ENCODE results near the gene PHF1.

PHF1 gene

GRCh38 chr6:33433001-33433543 lies 22.3 kb downstream of the PHF1 start:
- DNase-seq (ENCODE audit: low spot score), result no peak

GRCh38 chr6:33433544-33434191 lies 22.9 kb downstream of the PHF1 start:
- DNase-seq (ENCODE audit: low spot score), result no peak

DNA sequence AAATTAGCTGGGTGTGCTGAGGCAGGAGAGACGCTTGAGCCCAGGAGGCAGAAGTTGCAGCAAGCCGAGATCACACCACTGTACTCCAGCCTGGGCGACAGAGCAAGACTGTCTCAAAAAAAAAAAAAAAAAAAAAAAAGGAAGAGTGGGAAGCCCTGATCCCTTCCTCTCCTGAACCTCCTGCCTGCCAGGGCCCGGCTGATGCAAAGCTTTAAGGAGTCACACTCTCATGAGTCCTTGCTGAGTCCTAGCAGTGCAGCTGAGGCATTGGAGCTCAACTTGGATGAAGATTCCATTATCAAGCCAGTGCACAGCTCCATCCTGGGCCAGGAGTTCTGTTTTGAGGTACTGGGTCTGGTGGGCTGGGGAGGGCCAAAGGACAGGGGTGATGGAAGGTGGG lies 24.1 kb downstream of the PHF1 start:
- DNase-seq (ENCODE audit: low spot score), result no peak

DNA sequence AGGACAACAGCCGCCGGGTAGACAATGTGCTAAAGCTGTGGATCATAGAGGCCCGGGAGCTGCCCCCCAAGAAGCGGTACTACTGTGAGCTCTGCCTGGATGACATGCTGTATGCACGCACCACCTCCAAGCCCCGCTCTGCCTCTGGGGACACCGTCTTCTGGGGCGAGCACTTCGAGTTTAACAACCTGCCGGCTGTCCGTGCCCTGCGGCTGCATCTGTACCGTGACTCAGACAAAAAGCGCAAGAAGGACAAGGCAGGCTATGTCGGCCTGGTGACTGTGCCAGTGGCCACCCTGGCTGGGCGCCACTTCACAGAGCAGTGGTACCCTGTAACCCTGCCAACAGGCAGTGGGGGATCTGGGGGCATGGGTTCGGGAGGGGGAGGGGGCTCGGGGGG lies 26.9 kb downstream of the PHF1 start:
- DNase-seq (ENCODE audit: low spot score), result no peak

DNA sequence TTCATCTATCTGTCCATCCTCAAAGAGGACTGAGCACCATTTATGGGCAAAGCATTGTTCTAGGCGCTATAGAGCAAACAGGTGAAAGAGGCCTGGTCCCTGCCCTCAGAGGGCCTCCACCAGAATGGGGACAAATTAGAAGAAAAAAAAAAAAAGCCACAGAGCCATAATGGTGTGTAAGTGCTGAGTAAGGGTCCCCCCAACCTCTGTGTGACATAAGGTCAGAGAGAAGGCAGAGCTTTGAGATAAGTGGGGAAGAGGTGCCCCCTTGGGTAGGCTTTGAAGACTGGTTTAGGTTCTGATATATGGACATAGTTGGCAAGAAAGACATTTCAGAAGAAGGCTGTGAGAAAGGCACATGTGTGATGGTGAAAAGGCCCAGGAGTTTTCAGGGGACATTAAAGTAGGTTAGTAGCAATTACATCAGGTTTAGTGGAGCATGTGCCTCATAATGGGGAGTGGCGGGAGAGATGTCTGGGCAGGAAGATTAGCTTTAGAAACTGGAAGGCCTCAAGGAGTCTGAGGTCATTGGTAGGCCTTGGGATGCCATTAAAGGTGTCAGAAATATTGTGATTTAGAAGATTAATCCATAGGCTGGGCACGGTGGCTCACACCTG lies 28.3 kb downstream of the PHF1 start:
- no peak for DNase-seq (ENCODE audit: low spot score)

- no peak for DNase-seq (ENCODE audit: low spot score)
These were observed 29.3 kb downstream of the PHF1 start for GRCh38 chr6:33439956-33440648.

- no peak for DNase-seq (ENCODE audit: low spot score)
These were observed 30.0 kb downstream of the PHF1 start for GRCh38 chr6:33440649-33441309.

DNA sequence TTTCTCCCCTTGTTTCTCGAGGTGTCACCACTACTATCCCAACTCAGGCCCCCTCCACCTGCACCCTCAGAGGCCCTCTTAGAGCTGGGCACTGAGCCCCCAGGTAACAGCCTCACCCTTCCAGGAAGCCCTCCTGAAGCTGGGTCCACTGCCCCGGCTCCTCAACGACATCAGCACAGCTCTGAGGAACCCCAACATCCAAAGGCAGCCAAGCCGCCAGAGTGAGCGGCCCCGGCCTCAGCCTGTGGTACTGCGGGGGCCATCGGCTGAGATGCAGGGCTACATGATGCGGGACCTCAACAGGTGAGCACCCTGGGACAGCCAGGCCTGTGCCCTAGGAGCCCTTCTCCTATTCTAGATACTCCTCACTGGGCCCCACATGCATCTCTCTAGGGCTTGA lies 30.6 kb downstream of the PHF1 start:
- DNase-seq (ENCODE audit: low spot score), result no peak

DNA sequence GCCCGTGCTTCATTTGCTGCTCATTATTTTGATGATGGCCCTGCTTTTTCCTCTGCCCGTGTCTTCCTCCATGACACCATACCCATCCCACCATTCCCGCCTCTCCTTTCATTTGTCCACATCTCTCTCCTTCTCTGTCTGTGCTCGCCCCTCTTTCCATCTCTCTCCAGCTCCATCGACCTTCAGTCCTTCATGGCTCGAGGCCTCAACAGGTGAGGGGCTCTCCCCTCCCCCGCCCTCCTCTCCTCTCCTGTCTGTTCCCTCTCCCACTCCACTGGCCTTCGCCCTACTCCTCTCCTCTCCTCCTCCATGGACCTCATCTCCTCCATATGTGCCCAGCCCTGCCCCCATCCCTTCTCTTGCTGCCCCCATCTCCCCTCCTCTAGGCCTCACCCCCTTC lies 31.5 kb downstream of the PHF1 start:
- DNase-seq (ENCODE audit: low spot score), result no peak

- DNase-seq (ENCODE audit: low spot score), result no peak
These were observed 32.2 kb downstream of the PHF1 start for GRCh38 chr6:33443025-33443424.

DNA sequence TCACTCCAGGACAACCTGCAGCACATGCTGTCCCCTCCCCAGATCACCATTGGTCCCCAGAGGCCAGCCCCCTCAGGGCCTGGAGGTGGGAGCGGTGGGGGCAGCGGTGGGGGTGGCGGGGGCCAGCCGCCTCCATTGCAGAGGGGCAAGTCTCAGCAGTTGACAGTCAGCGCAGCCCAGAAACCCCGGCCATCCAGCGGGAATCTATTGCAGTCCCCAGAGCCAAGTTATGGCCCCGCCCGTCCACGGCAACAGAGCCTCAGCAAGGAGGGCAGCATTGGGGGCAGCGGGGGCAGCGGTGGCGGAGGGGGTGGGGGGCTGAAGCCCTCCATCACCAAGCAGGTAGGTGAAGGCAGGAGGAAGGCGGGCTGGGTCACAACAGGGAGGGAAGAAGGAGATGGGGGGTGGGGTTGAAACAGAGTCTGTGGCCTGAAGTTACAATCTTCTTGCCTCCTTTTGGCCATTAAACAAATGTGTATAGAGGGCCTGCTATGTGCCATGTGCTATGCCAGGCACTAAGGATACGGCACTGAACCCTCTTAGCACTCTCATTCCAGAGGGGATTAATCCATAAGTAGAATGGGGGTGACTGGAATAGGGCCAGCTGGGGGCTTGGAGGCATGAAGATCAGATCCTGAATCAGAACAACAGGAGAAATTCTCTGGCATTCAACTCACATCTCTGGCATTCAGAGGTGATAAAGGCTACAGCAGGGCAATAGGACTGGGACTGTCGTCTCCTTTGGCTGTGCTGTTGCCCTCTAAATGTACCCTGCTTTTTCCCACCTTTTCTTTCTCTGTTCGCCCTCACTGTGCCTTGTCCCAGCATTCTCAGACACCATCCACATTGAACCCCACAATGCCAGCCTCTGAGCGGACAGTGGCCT lies 33.0 kb downstream of the PHF1 start:
- no peak for DNase-seq (ENCODE audit: low spot score)

DNA sequence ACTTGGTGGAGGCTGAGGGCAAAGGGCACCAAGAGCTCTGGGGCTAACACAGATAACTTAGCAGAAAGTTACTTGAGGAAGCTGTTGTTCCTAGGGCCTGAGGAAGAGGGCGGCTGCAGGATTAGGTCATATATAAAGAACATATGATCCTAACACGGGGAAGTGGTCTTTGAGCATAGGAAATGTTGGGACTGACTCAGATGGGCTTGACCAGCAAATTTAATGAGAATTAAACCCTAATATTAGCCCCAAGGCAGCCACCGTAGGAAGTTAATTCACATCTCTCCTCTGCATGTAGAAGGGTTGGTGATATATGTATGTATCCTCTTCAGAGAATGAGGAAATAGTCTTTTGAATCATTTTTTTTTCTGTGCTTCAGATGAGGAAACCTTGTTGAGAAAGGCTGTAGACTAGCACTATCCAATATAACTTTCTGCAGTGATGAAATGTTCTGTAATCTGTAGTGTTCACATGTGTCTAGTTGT lies 34.3 kb downstream of the PHF1 start:
- no peak for DNase-seq (ENCODE audit: low spot score)

DNA sequence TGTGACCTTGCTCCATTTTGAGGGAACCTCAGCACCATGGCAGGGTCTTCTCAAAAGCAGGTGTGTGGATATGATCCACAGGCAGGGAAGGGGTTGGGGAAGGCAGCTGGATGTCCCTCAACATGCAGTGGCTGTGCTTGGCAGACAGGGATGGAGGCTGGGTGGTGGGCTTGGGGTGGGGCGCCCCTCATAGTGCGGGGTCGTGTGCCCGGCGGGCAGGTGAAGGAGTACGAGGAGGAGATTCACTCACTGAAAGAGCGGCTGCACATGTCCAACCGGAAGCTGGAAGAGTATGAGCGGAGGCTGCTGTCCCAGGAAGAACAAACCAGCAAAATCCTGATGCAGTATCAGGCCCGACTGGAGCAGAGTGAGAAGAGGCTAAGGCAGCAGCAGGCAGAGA lies 35.5 kb downstream of the PHF1 start:
- no peak for DNase-seq (ENCODE audit: low spot score)

DNA sequence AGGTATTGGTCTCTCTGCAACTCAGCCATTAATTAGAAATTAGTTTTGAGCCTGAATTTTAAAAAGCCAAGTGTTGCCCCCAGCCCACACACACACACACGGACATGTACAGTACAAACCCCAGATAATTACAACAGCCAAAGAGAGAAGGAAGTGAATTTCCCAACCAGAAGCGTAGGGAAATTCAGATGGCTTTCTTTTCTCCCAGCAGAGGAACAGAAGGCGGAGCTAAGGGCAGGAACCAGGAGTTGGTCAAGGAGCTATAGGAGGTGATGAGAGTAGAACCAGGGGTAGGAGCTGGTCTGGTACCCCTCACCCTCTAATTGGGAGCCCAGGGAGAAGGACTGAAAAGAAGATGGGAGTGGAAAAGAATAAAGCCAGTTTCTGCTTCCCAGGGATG lies 39.6 kb downstream of the PHF1 start:
- no peak for DNase-seq (ENCODE audit: low spot score)

DNA sequence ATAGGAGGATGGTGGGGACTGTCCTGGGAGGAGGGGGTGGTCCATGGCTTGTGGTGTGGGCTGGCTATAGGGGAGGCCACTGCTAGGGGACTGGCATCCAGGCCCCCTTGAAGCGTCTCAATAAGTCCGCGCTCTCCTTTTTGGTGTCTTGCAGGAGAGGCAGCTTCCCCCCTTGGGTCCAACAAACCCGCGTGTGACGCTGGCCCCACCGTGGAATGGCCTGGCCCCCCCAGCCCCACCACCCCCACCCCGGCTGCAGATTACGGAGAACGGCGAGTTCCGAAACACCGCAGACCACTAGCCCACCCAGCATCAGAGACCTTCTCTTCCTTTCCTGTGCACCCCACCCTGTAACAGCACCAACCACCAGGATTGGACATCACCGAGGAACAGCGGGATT lies 40.8 kb downstream of the PHF1 start:
- DNase-seq (ENCODE audit: low spot score), result no peak

DNA sequence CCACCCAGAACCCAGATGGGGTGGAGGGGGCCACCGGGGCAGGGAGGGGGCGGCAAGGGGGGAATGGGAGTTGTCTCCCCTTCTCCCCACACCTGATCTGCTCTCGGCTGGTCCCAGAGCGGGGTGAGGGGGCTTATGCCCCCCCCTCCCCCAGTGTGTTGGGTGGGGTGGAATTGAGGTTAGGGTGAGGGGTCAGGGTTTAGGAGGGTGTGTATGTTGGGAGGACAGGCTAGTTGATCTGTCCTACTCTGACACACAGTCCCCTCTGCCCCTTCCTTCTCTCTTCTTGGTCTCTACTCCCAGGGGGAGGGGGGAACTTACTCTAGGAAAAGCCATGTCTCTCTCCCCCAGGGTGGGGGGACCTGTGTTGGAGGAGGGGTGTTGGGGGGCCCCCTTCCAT lies 41.7 kb downstream of the PHF1 start:
- DNase-seq (ENCODE audit: low spot score), result no peak

GRCh38 chr6:33453393-33454008 lies 42.7 kb downstream of the PHF1 start:
- no peak for DNase-seq (ENCODE audit: low spot score)

- peak; percentile 97 for DNase-seq (ENCODE audit: low spot score)
These were observed 43.5 kb downstream of the PHF1 start, which contains the start of gene ZBTB9 for GRCh38 chr6:33454009-33454946. Gene ZBTB9, plus strand, starts transcription at chr6:33454576. Its CDS starts 525 bp downstream, at chr6:33455101.

DNA sequence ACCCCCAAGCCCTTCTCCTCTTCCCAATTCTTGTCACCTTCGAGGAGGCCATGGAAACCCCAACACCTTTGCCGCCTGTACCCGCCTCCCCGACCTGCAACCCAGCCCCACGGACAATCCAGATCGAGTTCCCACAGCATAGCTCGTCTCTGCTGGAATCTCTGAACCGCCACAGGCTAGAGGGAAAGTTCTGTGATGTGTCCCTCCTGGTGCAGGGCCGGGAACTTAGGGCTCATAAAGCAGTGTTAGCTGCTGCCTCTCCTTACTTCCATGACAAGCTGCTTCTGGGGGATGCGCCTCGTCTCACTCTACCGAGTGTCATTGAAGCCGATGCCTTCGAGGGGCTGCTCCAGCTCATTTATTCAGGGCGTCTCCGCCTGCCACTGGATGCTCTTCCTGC lies 44.2 kb downstream of the PHF1 start:
- no peak for DNase-seq (ENCODE audit: low spot score)

GRCh38 chr6:33456156-33456555 lies 45.3 kb downstream of the PHF1 start:
- no peak for DNase-seq (ENCODE audit: low spot score)
